Fibroblast of lung (primary cell): ENCODE data around the gene OR10X1. TPM values are rescaled to one million over a fixed set of nuclear protein-coding genes. Genes with fewer than 3 reads are reported as not detected.

Experiments
- DNase-seq, 2 donors: peaks; one replicate each; pipeline versions ENCODE4 v3.0.0 to v3.0.0-alpha.2; 2010; ENCODE audit warnings: low read depth in 2 of 2
- H2AFZ ChIP-seq: 2 replicates; pipeline ENCODE4 v1.5.1; 2012; ENCODE audit warnings: low read length, control low read depth, inconsistent platforms
- H3K27ac ChIP-seq: 2 replicates; pipeline ENCODE4 v1.5.1; 2011; ENCODE audit warnings: low read length, control low read depth; ENCODE audit not compliant: insufficient read depth
- H3K27me3 ChIP-seq: 2 replicates; pipeline ENCODE4 v1.5.1; 2011; ENCODE audit warnings: mild to moderate bottlenecking, low read length; ENCODE audit not compliant: control insufficient read depth, insufficient read depth
- H3K36me3 ChIP-seq: 2 replicates; pipeline ENCODE4 v1.5.1; 2011; ENCODE audit warnings: low read length; ENCODE audit not compliant: control insufficient read depth, insufficient read depth
- H3K4me1 ChIP-seq: 2 replicates; pipeline ENCODE4 v1.5.1; 2011; ENCODE audit warnings: low read length; ENCODE audit not compliant: control insufficient read depth, insufficient read depth; ENCODE audit errors: extremely low read depth
- H3K4me2 ChIP-seq: 2 replicates; pipeline ENCODE4 v1.5.1; 2011; ENCODE audit warnings: low read length, control low read depth; ENCODE audit not compliant: insufficient read depth; ENCODE audit errors: extremely low read depth
- H3K4me3 ChIP-seq, 4 experiments: fragments of 200-600 bp in 1 of 4; sonication (generic) in 1 of 4; replicated peaks in 1 of 4; 2 replicates each; pipeline ENCODE4 v1.5.1; 2011 to 2016; ENCODE audit warnings: low read length in 4 of 4, low read depth in 3 of 4, mild to moderate bottlenecking in 3 of 4, control low read depth in 2 of 4, inconsistent platforms in 1 of 4, mixed read lengths in 1 of 4; ENCODE audit not compliant: insufficient read depth in 1 of 4; ENCODE audit errors: control extremely low read depth in 1 of 4
- H3K79me2 ChIP-seq: 2 replicates; pipeline ENCODE4 v1.5.1; 2012; ENCODE audit warnings: mild to moderate bottlenecking, low read length, inconsistent platforms; ENCODE audit not compliant: control insufficient read depth, insufficient read depth
- H3K9ac ChIP-seq: 2 replicates; pipeline ENCODE4 v1.5.1; 2011; ENCODE audit warnings: mild to moderate bottlenecking, low read length, control low read depth; ENCODE audit not compliant: insufficient read depth
- H3K9me3 ChIP-seq: 2 replicates; pipeline ENCODE4 v1.5.1; 2012; ENCODE audit warnings: low read depth, low read length; ENCODE audit not compliant: control insufficient read depth, insufficient read depth
- H4K20me1 ChIP-seq: 2 replicates; pipeline ENCODE4 v1.5.1; 2011; ENCODE audit warnings: low read length; ENCODE audit not compliant: control insufficient read depth, insufficient read depth; ENCODE audit errors: extremely low read depth
- EZH2 ChIP-seq: IDR thresholded peaks from 2 replicates; pipeline ENCODE4 v1.5.1; 2012; ENCODE audit warnings: low read length, control low read depth, mild to moderate bottlenecking; ENCODE audit errors: missing control alignments
- polyA minus RNA-seq: library from RNA; depleted of rRNA, polyadenylated mRNA; stranded (reverse); fragments of >200 nt; gene quantifications from 2 replicates; pipeline ENCODE4 v1.2.3, GENCODE V29; 2011; ENCODE audit warnings: low replicate concordance
- polyA plus RNA-seq, 2 donors: library from polyadenylated mRNA; depleted of rRNA in 1 of 2; stranded (reverse) in 1 of 2; unstranded in 1 of 2; fragments of >200 nt; gene quantifications; 2 replicates each; pipeline ENCODE4 v1.2.1, GENCODE V29; 2011 to 2012; ENCODE audit warnings: missing spikeins in 1 of 2
- total RNA-seq: library from RNA; depleted of rRNA; stranded (reverse); fragments of >200 nt; gene quantifications from 2 replicates; pipeline ENCODE4 v1.2.1, GENCODE V29; 2014
- TF ChIP-seq, protein P1 (sequence below), 2 donors: IDR thresholded peaks in 1 of 2; conservative IDR thresholded peaks in 1 of 2; 1 replicate in 1 of 2; 2 replicates in 1 of 2; pipeline ENCODE4 v1.5.1; 2011 to 2012; ENCODE audit warnings: low read length in 2 of 2, control low read depth in 1 of 2, inconsistent platforms in 1 of 2, low read depth in 1 of 2, mild to moderate bottlenecking in 1 of 2

Gene OR10X1, protein sequence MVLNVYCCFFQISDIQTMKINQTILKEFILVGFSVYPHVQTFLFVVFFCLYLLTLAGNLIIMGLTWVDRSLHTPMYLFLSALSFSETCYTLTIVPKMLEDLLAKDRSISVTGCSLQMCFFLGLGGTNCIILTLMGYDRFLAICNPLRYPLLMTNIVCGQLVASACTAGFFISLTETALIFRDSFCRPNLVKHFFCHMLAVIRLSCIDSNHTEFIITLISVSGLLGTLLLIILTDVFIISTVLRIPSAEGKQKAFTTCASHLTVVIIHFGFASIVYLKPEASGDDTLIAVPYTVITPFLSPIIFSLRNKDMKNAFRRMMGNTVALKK
- total RNA-seq (not detected in 2 replicates), polyA plus RNA-seq (not detected in 2 replicates), polyA minus RNA-seq (not detected in 2 replicates)
- not detected in 2 replicates for polyA plus RNA-seq (2012)

DNA sequence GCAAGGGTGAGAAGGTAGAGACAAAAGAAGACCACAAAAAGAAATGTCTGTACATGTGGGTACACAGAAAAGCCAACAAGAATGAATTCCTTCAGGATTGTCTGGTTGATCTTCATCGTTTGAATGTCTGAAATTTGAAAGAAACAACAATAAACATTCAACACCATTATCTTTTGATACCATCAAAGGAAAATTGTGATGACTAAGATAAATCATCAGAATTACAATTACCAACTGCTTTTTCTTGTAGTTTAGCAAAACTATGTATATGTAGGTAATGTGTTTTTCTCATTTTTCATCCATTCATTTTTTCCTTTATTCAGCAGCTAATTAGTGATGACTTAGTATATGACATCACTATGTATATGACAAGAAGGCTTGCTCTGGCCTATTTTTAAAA, at the start of gene OR10X1:
Gene OR10X1, minus strand, starts transcription at position 167 of the 400 bp plus-strand sequence. Its CDS starts 0 bp downstream, at position 167.
- TF ChIP-seq, protein P1, sequence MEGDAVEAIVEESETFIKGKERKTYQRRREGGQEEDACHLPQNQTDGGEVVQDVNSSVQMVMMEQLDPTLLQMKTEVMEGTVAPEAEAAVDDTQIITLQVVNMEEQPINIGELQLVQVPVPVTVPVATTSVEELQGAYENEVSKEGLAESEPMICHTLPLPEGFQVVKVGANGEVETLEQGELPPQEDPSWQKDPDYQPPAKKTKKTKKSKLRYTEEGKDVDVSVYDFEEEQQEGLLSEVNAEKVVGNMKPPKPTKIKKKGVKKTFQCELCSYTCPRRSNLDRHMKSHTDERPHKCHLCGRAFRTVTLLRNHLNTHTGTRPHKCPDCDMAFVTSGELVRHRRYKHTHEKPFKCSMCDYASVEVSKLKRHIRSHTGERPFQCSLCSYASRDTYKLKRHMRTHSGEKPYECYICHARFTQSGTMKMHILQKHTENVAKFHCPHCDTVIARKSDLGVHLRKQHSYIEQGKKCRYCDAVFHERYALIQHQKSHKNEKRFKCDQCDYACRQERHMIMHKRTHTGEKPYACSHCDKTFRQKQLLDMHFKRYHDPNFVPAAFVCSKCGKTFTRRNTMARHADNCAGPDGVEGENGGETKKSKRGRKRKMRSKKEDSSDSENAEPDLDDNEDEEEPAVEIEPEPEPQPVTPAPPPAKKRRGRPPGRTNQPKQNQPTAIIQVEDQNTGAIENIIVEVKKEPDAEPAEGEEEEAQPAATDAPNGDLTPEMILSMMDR (conservative IDR thresholded peaks at IDR 0.05 in 1 of 2, IDR thresholded peaks at IDR 0.05 in 1 of 2; ENCODE audit: low read depth in 1 of 2, low read length in 2 of 2): no peak
- no peak for TF ChIP-seq EZH2
- no peak within 1 kb of the TSS for H3K9ac ChIP-seq
- DNase-seq: no peak
- H3K79me2 ChIP-seq: no peaks in the 10 kb centered on the region
- H3K36me3 ChIP-seq: no peaks in the 10 kb centered on the region
- no peaks in the 10 kb centered on the region for H3K4me1 ChIP-seq
- no peaks in the 10 kb centered on the region for H3K27me3 ChIP-seq
- H2AFZ ChIP-seq: no peak within 1 kb of the TSS
- no peaks in the 10 kb centered on the region for H4K20me1 ChIP-seq
- no peak within 1 kb of the TSS for H3K4me3 ChIP-seq
- no peaks in the 10 kb centered on the region for H3K9me3 ChIP-seq
- no peak within 1 kb of the TSS for H3K27ac ChIP-seq
- H3K4me2 ChIP-seq: no peak within 1 kb of the TSS

DNA sequence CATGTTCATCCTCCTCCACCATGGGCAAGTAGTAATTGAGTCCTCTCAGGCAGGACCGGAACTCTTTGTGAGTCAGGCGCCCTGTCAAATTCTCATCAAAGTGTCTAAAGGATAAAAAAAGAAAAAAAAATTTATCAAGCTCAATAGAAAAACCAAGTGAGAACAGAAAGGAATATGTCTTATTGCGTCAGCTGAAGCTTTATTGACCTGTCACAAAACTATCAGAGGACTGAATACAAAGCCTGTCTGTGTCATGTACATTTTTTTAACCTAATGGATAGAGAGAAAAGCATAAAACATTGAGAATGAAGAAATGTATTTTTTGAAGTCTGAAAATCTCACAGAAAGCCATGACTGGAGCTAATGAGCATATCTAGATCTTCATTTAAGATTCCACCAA, 34.1 kb upstream of the OR10X1 start:
- no peak overlapping the region for H2AFZ ChIP-seq
- no peak overlapping the region for H3K4me2 ChIP-seq
- no peaks in the 10 kb centered on the region for H3K79me2 ChIP-seq
- TF ChIP-seq, protein P1 (conservative IDR thresholded peaks at IDR 0.05 in 1 of 2, IDR thresholded peaks at IDR 0.05 in 1 of 2; ENCODE audit: low read depth in 1 of 2, low read length in 2 of 2): no peak
- no peak for TF ChIP-seq EZH2
- no peaks in the 10 kb centered on the region for H3K4me1 ChIP-seq
- no peaks in the 10 kb centered on the region for H3K9me3 ChIP-seq
- no peaks in the 10 kb centered on the region for H3K27me3 ChIP-seq
- H3K4me3 ChIP-seq: no peak overlapping the region
- H3K27ac ChIP-seq: no peak overlapping the region
- no peak for DNase-seq
- H3K36me3 ChIP-seq: no peaks in the 10 kb centered on the region
- H3K9ac ChIP-seq: no peak overlapping the region
- H4K20me1 ChIP-seq: no peaks in the 10 kb centered on the region

DNA sequence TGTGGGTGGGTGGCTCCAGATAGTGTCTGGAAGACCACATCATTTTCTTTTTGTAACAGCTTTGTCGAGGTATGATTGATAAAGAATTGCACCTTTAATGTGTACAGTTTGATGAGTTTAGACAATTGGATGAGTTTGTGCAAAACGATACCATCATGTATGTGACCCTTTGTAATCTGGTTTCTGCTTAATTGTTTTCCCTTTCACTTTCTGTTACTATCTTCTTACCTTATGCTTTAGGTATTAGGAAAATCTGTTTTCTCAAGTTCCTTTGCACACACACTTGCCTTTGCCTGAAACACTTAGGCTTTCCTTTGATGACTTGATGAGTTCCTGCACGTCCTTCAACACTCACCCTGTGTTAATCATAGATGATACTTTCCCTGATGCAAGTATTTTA, 32.2 kb upstream of the OR10X1 start:
- Histone ChIP-seq H2AFZ (no peak overlapping the region), H3K9me3 (no peaks in the 10 kb centered on the region), H3K36me3 (no peaks in the 10 kb centered on the region), H3K4me2 (no peak overlapping the region), H3K9ac (no peak overlapping the region), H3K27me3 (no peaks in the 10 kb centered on the region), H3K4me3 (no peak overlapping the region), H4K20me1 (no peaks in the 10 kb centered on the region), H3K4me1 (no peaks in the 10 kb centered on the region), H3K79me2 (no peaks in the 10 kb centered on the region), H3K27ac (no peak overlapping the region)
- no peak for TF ChIP-seq EZH2
- TF ChIP-seq, protein P1 (conservative IDR thresholded peaks at IDR 0.05 in 1 of 2, IDR thresholded peaks at IDR 0.05 in 1 of 2; ENCODE audit: low read depth in 1 of 2, low read length in 2 of 2): no peak
- DNase-seq: no peak
